ENCODE measurements around the gene TJP1.

- TF ChIP-seq CTCF (IDR thresholded peaks at IDR 0.05), result no peak
- TF ChIP-seq POLR2A (IDR thresholded peaks at IDR 0.05), result no peak
These were observed 32.4 kb downstream of the TJP1 start for GRCh38 chr15:29789871-29790270.
